PFSK-1 (cell line): ENCODE results near the gene AGPAT3.

Experiments used
- POLR2AphosphoS5 ChIP-seq: IDR thresholded peaks from 2 replicates; pipeline ENCODE4 v1.6.1; 2012; ENCODE audit warnings: low read depth, mild to moderate bottlenecking, control low read depth, low read length, moderate library complexity
- REST ChIP-seq, 2 experiments: IDR thresholded peaks; 2 replicates each; pipeline versions ENCODE4 v1.6.1 to v1.8.0; 2011 to 2012; ENCODE audit warnings: low read depth in 2 of 2, low read length in 2 of 2, control low read depth in 1 of 2, inconsistent platforms in 1 of 2, mild to moderate bottlenecking in 1 of 2, moderate library complexity in 1 of 2; ENCODE audit not compliant: insufficient read depth in 1 of 2
- SIN3A ChIP-seq: IDR thresholded peaks from 2 replicates; pipeline ENCODE4 v1.6.1; 2012; ENCODE audit warnings: mild to moderate bottlenecking, low read length, moderate library complexity, borderline replicate concordance; ENCODE audit not compliant: insufficient read depth

- TF ChIP-seq REST (IDR thresholded peaks at IDR 0.05; ENCODE audit: insufficient read depth in 1 of 2, low read depth in 2 of 2, low read length in 2 of 2), result no peak
- no peak for TF ChIP-seq POLR2AphosphoS5
- no peak for TF ChIP-seq SIN3A
Observed at GRCh38 chr21:43934116-43934515, 69.1 kb downstream of the AGPAT3 start.
